Measurements from ENCODE around the gene SLC36A1. TPM values are rescaled to one million over a fixed set of nuclear protein-coding genes. Genes with fewer than 3 reads are reported as not detected.

The SLC36A1 gene
- total RNA-seq, 1 experiment from 2014 or later: 13.6 TPM

- no TSS peak for BruUV-seq (replicated peaks)
- TF ChIP-seq CTCF (IDR thresholded peaks at IDR 0.05) (no peak), POLR2AphosphoS5 (IDR thresholded peaks at IDR 0.05; ENCODE audit: low read depth, low read length) (no peak), SIN3A (IDR thresholded peaks at IDR 0.05; ENCODE audit: borderline replicate concordance, insufficient read depth, low read depth, low read length) (no peak), TCF7L2 (IDR thresholded peaks at IDR 0.05; ENCODE audit: low read depth, low read length) (no peak), REST (IDR thresholded peaks at IDR 0.05; ENCODE audit: insufficient read depth in 1 of 2, low read depth in 2 of 2, low read length in 1 of 2) (no peak)
- Histone ChIP-seq H3K9me3 (ENCODE audit: control insufficient read depth, insufficient read depth, low read depth, low read length) (0 out of 2 replicates have a peak, but pooled peaks cover 3% of the 10 kb centered on the region), H3K36me3 (ENCODE audit: control insufficient read depth, insufficient read depth, low read length) (no peaks in the 10 kb centered on the region), H3K4me3 (ENCODE audit: low read depth in 2 of 2, low read length in 2 of 2) (no peak overlapping the region), H3K27me3 (ENCODE audit: control insufficient read depth, insufficient read depth, low read length) (0 out of 2 replicates have a peak, but pooled peaks cover 5% of the 10 kb centered on the region), H3K4me1 (ENCODE audit: control insufficient read depth, insufficient read depth, low read length) (no peaks in the 10 kb centered on the region), H3K27ac (ENCODE audit: low read length) (no peak overlapping the region)
- intact Hi-C loops (cut with micrococcal nuclease; ENCODE audit: unreplicated experiment) (no loop called here), in situ Hi-C loops (cut with HindIII; ENCODE audit: low pct_unique_long_range_greater_than_20kb, low sequenced_read_pairs) (no loop called here)
- POLR2A ChIA-PET: no interaction called here
- DNase-seq (ENCODE audit: low read depth, low spot score) (no peak), ATAC-seq (no peak)
- CTCF ChIA-PET: no interaction called here
These were observed 15.2 kb upstream of the SLC36A1 start for GRCh38 chr5:151432210-151432609.

GRCh38 chr5:151434570-151435237, 12.7 kb upstream of the SLC36A1 start:
- Histone ChIP-seq H3K27me3 (ENCODE audit: control insufficient read depth, insufficient read depth, low read length) (0 out of 2 replicates have a peak, but pooled peaks cover 5% of the 10 kb centered on the region), H3K4me3 (ENCODE audit: low read depth in 2 of 2, low read length in 2 of 2) (no peak overlapping the region), H3K9me3 (ENCODE audit: control insufficient read depth, insufficient read depth, low read depth, low read length) (0 out of 2 replicates have a peak, but pooled peaks cover 3% of the 10 kb centered on the region), H3K36me3 (ENCODE audit: control insufficient read depth, insufficient read depth, low read length) (no peaks in the 10 kb centered on the region), H3K27ac (ENCODE audit: low read length) (no peak overlapping the region), H3K4me1 (ENCODE audit: control insufficient read depth, insufficient read depth, low read length) (no peaks in the 10 kb centered on the region)
- DNase-seq (ENCODE audit: low read depth, low spot score) (no peak), ATAC-seq (no peak)
- in situ Hi-C loops (cut with HindIII; ENCODE audit: low pct_unique_long_range_greater_than_20kb, low sequenced_read_pairs): no loop called here
- POLR2A ChIA-PET: no interaction called here
- BruUV-seq (replicated peaks): no TSS peak
- intact Hi-C loops (cut with micrococcal nuclease; ENCODE audit: unreplicated experiment): no loop called here
- CTCF ChIA-PET: no interaction called here
- TF ChIP-seq SIN3A (IDR thresholded peaks at IDR 0.05; ENCODE audit: borderline replicate concordance, insufficient read depth, low read depth, low read length) (no peak), REST (IDR thresholded peaks at IDR 0.05; ENCODE audit: insufficient read depth in 1 of 2, low read depth in 2 of 2, low read length in 1 of 2) (no peak), CTCF (IDR thresholded peaks at IDR 0.05) (no peak), TCF7L2 (IDR thresholded peaks at IDR 0.05; ENCODE audit: low read depth, low read length) (no peak)
